ENCODE measurements around the gene LKAAEAR1.

DNA sequence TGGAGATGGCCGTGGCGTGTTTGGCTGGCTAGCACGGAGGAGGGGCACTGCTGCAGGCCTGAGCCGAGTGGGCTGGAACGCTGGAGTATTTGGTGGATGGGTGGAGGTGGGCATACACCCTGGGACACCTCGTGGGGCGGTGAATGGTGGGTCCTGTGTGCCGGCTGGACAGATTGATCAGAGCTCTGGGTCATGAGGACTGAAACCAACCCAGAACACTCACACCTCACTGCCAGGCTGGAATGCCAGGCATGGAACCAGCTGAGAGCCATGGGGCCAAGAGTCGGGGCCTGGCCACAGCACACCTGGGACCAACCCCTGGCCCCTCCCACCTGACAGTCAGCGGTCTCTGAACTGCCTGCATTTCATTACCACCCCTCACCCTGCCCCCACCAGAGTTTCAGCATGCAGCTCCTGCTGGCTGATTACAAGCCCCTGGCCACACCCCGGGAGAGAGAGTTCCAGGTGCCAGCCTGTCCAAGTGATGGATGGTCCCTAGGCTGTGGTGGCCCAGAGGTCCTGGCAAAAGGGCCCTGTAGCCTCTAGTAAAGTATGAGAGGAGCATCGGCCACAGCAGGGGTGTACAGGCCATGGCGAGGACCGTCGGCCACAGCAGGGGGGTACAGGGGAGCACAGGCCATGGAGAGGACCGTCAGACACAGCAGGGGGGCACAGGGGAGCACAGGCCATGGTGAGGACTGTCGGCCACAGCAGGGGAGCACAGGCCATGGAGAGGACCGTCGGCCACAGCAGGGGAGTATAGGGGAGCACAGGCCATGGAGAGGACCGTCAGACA lies 19.9 kb upstream of the LKAAEAR1 start:
- TF ChIP-seq, protein P1, sequence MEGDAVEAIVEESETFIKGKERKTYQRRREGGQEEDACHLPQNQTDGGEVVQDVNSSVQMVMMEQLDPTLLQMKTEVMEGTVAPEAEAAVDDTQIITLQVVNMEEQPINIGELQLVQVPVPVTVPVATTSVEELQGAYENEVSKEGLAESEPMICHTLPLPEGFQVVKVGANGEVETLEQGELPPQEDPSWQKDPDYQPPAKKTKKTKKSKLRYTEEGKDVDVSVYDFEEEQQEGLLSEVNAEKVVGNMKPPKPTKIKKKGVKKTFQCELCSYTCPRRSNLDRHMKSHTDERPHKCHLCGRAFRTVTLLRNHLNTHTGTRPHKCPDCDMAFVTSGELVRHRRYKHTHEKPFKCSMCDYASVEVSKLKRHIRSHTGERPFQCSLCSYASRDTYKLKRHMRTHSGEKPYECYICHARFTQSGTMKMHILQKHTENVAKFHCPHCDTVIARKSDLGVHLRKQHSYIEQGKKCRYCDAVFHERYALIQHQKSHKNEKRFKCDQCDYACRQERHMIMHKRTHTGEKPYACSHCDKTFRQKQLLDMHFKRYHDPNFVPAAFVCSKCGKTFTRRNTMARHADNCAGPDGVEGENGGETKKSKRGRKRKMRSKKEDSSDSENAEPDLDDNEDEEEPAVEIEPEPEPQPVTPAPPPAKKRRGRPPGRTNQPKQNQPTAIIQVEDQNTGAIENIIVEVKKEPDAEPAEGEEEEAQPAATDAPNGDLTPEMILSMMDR (IDR thresholded peaks at IDR 0.05) = no peak
- TF ChIP-seq POLR2A (IDR thresholded peaks at IDR 0.05) (no peak), EP300 (IDR thresholded peaks at IDR 0.05) (no peak)
